ENCODE data around the gene RAB28.
A peak's percentile ranks its signal among the peaks of the same experiment; 100 is the strongest.

The RAB28 gene

DNA sequence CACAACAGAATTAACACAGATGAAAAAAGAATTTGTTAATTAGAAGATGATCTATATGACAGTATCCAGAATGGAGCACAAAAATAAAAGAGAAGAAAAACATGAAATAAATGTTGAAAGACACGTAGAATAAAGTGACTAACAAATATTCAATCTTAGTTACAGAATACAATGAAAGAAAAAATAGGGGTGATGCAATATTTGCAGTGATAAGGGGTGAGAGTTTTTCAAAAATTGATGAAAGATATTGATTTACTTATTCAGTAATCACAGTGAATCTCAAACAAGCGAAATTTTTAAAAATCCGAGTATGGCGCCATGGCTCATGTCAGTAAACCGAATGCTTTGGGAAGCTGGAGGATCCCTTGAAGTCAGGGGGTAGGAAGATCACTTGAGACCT is 20.2 kb upstream of the RAB28 start:
- DNase-seq = no peak

GRCh38 chr4:13498469-13498868 is 14.3 kb upstream of the RAB28 start:
- DNase-seq = no peak

DNA sequence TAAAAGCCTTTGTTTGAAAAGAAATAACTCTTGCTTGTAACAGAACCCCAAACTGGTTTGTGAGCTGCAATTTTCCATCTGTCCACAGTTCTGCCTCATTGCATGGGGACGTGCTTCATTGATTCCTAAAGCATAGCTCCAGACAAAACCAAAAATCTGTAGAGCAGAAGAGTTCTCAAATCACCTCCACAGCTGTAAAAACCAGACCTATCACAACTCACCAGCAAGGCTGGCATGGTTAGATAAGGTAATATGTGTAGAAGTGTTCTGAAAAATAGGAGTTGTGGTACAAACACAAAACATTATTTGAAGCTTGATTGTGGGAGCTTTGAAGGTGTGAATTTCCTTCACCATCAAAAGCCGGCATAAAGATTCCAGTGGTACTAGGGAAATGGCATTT is 12.5 kb upstream of the RAB28 start:
- no peak for DNase-seq

DNA sequence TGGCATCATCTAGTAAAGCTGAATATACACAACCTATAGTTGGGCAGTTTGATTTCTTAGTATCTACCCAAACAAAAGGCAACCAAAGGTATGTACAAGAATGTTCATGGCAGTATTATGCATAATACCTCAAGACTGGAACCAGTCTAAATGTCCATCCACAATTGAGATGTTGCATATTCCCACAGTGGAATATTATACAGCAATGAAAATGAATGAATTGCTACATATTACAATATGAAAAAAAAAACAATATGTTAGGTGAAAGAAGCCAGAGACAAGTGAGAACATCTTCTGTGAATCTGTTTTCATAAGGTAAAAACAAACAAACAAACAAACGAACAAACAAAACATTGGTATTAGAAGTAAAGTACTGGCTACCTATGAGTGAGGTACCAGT is 11.6 kb upstream of the RAB28 start:
- no peak for DNase-seq

GRCh38 chr4:13493793-13494192 is 9.7 kb upstream of the RAB28 start:
- DNase-seq = peak; percentile 2

- peak; percentile 94 for DNase-seq
These were observed 8.6 kb upstream of the RAB28 start for GRCh38 chr4:13492747-13493146.

DNA sequence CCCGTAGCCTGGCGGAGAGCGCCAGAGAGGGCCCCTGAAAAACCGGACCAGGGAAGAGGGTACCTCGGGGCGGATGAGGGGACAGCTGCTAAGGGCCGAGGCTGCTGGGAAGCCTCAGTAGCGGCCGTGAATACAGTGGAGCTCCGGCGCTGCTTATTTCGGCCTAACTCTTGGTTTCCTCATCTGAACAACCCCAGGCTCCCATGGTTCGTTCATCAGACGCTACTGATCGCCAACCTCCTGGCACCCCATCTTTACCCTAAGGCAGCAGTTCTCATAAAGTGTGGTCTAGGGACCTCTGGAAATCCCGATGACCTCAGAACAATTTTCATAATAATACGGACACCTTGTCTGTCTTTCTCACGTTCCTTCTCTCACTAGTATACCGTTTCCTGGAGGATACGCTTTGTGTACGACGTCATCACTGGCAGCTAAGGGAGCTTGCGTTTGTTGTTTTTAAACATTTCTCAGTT is 645 bp upstream of the RAB28 start:
- peak; percentile 52 for DNase-seq

- no peak for DNase-seq
These were observed 395 bp downstream of the RAB28 start for GRCh38 chr4:13483768-13484121.

DNA sequence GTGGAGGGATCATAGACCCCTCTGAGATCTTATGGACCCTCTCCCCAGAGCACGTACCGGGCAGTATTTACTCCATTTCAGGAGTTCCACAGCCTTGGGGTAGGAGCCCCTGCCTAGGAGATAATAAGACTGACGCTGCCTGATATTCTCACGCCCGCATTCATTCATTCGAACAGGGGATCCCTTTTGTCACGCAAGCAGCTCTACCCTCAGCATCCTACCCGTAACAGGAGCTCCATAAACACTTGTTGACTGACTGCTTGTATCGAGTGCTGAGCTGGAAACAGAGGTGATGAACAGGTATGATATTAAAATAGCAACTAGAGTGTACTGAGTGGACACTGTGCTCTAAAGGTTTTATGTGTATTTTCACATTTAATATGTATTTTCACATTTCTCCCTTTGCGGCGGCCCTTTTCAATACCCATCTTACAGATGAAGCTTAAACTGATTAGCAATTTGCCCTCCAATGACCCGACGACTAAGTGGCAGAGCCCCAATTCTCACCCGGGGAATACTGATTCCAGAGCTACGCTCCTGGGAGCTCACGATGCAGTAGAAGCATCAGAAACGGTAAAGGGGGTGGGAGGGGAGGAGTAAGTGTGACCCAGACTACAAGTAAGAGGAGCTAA is 888 bp downstream of the RAB28 start:
- peak; percentile 75 for DNase-seq

DNA sequence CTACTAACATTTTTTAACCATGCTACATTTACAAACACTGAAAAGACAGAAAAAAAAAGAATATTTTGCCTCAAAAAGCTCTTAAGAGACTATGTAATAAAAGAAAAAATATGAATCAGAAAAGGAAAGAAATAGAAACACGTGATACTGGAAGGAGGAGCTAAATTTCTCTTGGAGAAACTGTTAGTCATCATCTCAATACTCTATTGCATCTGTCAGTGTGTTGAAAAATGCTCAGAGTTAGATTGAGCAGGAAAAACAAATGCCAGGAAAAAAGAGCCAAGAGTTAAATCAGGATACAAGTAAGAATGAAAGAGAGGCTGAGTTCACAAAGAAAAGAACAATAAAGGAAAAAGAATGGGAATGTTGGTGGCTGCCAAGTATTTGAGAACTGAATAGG is 2.6 kb downstream of the RAB28 start:
- DNase-seq = no peak

DNA sequence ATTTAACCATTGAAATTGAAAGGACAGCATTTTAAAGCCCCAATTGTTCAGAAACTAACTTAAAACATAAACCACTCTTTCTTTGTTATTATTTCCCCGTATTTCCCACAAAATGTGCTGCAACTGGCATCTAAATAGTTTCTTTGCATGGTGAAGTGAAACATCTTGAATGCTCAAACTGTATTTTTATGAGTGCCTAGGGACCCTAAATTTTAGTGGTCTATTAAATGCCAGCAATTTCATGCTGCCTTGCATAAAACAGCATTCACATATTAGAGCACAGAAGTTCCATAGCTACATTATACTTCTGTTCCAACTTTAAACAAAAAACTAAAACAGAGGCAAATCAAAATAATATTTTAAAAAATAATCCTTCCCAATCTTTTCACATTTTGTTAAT is 5.4 kb downstream of the RAB28 start:
- no peak for DNase-seq

- no peak for DNase-seq
These were observed 6.0 kb downstream of the RAB28 start for GRCh38 chr4:13478131-13478530.

DNA sequence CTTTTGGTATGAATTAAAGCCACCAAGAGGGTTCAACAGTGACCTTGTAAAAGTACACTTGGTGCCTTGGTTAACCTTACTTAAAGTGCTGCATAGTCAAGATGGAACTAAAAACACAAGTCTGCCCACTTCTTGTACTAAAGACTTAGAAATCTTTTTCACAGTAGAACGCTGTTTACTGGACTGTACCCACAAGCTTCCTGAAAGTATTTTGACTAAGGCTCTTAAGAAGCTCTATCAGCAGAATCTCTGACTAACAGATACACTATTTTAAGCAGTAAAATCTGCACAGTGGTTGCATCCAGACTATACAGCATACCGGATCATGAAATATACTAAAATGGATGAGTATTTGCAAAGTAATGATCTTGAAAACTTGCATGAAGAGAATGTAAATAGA is 7.2 kb downstream of the RAB28 start:
- DNase-seq = no peak

- DNase-seq = no peak
These were observed 8.0 kb downstream of the RAB28 start for GRCh38 chr4:13476152-13476551.

- no peak for DNase-seq
These were observed 12.7 kb downstream of the RAB28 start for GRCh38 chr4:13471400-13471799.

- DNase-seq = no peak
These were observed 13.8 kb downstream of the RAB28 start for GRCh38 chr4:13470379-13470778.

DNA sequence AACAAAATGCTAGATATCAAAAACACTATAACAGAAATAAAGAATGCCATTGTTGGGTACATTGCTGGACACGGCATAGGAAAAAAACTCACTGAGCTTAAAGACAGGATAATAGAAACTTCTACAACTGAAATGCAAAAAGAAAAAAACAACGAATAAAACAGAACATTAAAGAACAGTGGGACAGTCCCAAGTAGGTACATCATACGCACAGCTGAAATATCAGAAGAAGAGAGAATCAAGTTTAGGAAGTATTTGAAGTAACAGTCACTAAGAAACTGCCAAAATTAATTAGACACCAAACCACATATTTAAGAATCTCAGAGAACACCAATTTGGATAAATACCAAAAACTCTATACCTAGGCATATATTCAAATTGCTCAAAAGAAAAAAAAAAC is 19.2 kb downstream of the RAB28 start:
- no peak for DNase-seq

DNA sequence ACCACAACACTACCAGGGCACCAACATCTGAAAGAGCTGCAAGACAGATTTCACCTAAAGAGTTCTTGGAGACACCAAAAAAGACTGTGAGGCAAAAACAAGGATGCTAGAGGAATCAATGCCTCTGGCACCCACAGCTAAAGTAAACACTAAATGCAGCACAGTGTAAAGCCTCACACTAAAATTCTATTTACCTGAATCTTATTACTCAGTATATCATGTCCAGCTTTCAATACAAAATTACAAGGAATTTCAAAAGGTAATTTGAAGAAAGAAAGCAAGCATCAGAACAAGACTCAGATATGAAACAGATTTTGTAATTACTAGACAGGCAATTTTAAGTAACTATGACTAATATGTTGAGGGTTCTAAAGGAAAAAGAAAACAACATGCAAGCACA is 19.6 kb downstream of the RAB28 start:
- no peak for DNase-seq

DNA sequence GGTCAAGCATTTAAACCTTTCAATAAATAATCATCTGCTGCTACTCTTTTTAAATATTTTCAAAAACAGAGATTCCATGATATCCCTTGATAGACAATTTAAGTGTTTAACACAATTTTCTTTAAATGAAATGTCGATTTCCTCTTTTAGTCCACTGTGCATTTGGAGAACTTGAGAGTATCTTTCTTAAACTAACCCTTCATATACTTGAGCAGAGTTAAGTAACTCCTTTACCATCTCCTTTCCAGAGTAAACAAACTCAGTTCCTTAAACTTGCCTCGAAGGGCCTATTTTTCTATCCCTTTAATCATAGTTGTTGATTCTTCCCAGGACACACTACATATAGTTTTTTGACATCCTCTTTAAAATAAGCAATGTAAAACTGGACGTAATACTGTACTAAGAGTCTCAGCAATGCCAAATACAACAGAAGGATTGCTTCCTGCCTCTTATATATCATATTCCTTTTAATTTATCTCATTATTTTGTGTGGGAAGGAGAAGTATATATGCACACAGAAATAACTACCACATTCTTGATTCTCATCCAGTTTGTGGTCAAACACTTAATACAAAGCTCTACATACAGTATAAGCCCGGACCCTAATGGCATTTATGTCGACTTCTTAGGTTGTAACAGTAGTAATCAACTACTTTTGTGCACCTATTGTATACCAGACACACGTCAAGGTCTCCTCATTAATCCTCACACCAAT is 22.8 kb downstream of the RAB28 start:
- no peak for DNase-seq

DNA sequence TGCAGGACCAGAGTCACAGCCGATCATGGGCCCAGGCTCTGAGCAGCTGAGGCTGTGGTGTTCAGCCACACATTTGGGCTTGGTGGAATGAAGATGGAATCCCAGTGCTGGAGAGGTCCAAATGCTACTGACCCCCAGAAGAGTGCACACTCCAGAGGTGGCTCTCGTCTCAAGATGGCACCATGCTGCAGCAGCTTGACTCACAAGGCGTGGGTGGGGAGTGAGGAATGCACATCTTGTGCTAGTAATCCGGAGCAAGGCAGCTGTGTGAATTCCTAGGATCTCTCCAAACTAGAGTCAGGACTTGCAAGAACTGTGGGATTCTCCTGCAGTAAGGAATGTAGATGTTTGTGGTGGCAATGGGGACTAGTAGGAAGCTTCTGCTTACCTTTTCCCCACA is 28.7 kb downstream of the RAB28 start:
- no peak for DNase-seq

DNA sequence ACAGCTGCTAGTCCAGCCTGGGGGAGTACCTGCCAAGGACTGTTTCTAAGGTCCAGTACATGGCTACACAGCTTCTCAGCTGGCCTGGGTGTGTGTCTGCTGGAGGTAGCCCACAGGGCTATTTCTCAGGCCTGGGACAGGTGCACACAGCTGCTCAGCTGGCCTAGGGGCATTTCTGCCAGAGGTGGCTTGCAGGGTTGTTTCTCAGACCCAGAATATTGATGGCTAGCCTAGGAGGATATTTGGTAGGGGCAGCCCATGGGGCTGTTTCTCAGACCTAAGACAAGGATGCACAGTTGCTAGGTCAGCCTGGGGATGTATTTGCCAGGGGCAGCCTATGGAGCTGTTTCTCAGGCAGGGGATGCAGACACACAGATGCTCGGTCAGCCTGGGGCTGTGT is 29.4 kb downstream of the RAB28 start:
- DNase-seq = no peak

GRCh38 chr4:13452927-13453579 is 31.1 kb downstream of the RAB28 start:
- DNase-seq = no peak

DNA sequence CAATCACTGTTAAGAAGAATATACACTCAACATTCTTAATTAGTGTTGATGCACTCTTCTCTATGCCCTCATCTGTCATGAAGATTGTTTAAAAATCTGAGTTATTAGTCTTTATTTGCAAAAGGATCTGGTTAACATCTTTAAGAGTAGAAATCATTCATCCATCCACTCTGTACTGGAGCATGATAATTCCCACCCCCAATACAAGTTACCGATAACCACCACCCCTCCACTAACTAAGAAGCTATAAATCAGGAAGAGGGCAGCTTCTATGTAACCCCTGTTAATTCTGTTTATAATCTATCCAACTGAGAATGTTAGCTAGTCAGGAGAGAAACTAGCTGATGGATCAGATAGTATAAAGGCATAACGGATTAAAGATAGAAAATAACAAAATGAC is 34.5 kb downstream of the RAB28 start:
- DNase-seq = peak; percentile 21
